SK-N-SH (cell line): ENCODE measurements around the gene NEGR1.

Source experiments
- MXI1 ChIP-seq: IDR thresholded peaks from 2 replicates; pipeline ENCODE4 v1.6.1; 2012; ENCODE audit warnings: mild to moderate bottlenecking, low read depth, low read length, improper control_type of control experiment
- RXRA ChIP-seq: IDR thresholded peaks from 2 replicates; pipeline ENCODE4 v1.4.0; 2012; ENCODE audit warnings: low read depth, mild to moderate bottlenecking, borderline replicate concordance
- TF ChIP-seq, protein P1 (sequence below): fragments of 150-350 bp; IDR thresholded peaks from 2 replicates; pipeline ENCODE4 v1.6.1; 2017; ENCODE audit warnings: antibody characterized with exemption, low read length, low read depth, borderline replicate concordance

DNA sequence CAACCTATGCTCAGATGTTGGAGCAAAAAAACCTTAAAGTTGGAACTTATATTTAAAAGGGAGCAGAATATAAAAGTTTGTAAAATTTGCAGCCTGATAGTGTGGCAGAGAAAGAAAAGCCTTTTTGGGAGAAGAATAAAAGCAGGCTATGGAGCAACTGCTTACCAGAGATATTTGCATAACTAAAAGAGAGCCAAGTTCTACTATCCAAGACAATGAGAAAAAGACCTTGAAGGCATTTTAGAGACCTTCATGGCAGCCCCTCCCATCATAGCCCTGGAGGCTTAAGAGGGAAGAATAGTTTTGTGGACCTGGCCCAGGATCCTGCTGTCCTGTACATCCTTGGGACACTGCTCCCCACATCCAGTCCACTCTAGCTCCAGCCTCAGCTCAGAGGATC is 889.0 kb downstream of the NEGR1 start:
- TF ChIP-seq RXRA (no peak), MXI1 (no peak)
- TF ChIP-seq, protein P1, sequence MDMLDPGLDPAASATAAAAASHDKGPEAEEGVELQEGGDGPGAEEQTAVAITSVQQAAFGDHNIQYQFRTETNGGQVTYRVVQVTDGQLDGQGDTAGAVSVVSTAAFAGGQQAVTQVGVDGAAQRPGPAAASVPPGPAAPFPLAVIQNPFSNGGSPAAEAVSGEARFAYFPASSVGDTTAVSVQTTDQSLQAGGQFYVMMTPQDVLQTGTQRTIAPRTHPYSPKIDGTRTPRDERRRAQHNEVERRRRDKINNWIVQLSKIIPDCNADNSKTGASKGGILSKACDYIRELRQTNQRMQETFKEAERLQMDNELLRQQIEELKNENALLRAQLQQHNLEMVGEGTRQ, result no peak
